ENCODE results near the gene GOLGA7B.

GRCh38 chr10:97874332-97874731 lies 24.7 kb downstream of the GOLGA7B start:
- TF ChIP-seq TAF1 (IDR thresholded peaks at IDR 0.05; ENCODE audit: borderline replicate concordance, insufficient read depth, low read length): no peak
- TF ChIP-seq, protein P1, sequence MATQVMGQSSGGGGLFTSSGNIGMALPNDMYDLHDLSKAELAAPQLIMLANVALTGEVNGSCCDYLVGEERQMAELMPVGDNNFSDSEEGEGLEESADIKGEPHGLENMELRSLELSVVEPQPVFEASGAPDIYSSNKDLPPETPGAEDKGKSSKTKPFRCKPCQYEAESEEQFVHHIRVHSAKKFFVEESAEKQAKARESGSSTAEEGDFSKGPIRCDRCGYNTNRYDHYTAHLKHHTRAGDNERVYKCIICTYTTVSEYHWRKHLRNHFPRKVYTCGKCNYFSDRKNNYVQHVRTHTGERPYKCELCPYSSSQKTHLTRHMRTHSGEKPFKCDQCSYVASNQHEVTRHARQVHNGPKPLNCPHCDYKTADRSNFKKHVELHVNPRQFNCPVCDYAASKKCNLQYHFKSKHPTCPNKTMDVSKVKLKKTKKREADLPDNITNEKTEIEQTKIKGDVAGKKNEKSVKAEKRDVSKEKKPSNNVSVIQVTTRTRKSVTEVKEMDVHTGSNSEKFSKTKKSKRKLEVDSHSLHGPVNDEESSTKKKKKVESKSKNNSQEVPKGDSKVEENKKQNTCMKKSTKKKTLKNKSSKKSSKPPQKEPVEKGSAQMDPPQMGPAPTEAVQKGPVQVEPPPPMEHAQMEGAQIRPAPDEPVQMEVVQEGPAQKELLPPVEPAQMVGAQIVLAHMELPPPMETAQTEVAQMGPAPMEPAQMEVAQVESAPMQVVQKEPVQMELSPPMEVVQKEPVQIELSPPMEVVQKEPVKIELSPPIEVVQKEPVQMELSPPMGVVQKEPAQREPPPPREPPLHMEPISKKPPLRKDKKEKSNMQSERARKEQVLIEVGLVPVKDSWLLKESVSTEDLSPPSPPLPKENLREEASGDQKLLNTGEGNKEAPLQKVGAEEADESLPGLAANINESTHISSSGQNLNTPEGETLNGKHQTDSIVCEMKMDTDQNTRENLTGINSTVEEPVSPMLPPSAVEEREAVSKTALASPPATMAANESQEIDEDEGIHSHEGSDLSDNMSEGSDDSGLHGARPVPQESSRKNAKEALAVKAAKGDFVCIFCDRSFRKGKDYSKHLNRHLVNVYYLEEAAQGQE (IDR thresholded peaks at IDR 0.05; ENCODE audit: insufficient read depth in 1 of 2, low read depth in 2 of 2, low read length in 2 of 2): no peak
- no peak for TF ChIP-seq POLR2AphosphoS5 (IDR thresholded peaks at IDR 0.05; ENCODE audit: low read depth, low read length)
